ENCODE measurements around the gene SLC17A9. TPM values are rescaled to one million over a fixed set of nuclear protein-coding genes. Genes with fewer than 3 reads are reported as not detected.

SLC17A9 gene
- total RNA-seq, 2 experiments from 2014 or later = 78.5 to 78.7 TPM

GRCh38 chr20:62972845-62973745 is 20.6 kb downstream of the SLC17A9 start:
- no peak for ATAC-seq

GRCh38 chr20:62975251-62975760 is 22.8 kb downstream of the SLC17A9 start:
- Mint-ChIP-seq H3K4me3 (no peak overlapping the region), H3K27me3 (peaks cover 53% of the 10 kb centered on the region), H3K9me3 (no peaks in the 10 kb centered on the region), H3K36me3 (ENCODE audit: low read depth) (no peaks in the 10 kb centered on the region), H3K4me1 (ENCODE audit: low read depth) (peaks cover 35% of the 10 kb centered on the region), H3K27ac (no peak overlapping the region)
- ATAC-seq = no peak
- DNase-seq = no peak
- intact Hi-C loops (cut with micrococcal nuclease) = no loop called here
- ChIA-PET CTCF (interaction anchor here (0.9 to 1.1 kb wide), 2 partner anchors 86 to 166 kb away, joined by 3 to 4 read pairs; no protein-coding TSS in a partner anchor), POLR2A (interaction anchor here (1.1 kb wide), 1 partner anchor 22 kb away, joined by 3 read pairs; no protein-coding TSS in a partner anchor)
- TF ChIP-seq CTCF (IDR thresholded peaks at IDR 0.05) = no peak

More at GRCh38 chr20:62972845-62973745, 20.6 kb downstream of the SLC17A9 start:
- DNase-seq = no peak
- H3K36me3 Mint-ChIP-seq (ENCODE audit: low read depth) = no peaks in the 10 kb centered on the region
- H3K4me3 Mint-ChIP-seq = no peak overlapping the region
- intact Hi-C loops (cut with micrococcal nuclease) = loop anchor here (2.0 kb wide), 1 partner anchor 36 kb away; no protein-coding TSS in a partner anchor
- POLR2A ChIA-PET = interaction anchor here (1.0 to 1.8 kb wide), 3 partner anchors 13 to 178 kb away, joined by 3 to 11 read pairs (median 4); no protein-coding TSS in a partner anchor
- peaks cover 39% of the 10 kb centered on the region for H3K27me3 Mint-ChIP-seq
- CTCF ChIA-PET = interaction anchor here (0.6 to 1.5 kb wide), 23 partner anchors 8 to 242 kb away, joined by 3 to 17 read pairs (median 3); no protein-coding TSS in a partner anchor
- no peaks in the 10 kb centered on the region for H3K9me3 Mint-ChIP-seq
- TF ChIP-seq CTCF (IDR thresholded peaks at IDR 0.05) = no peak
- H3K4me1 Mint-ChIP-seq (ENCODE audit: low read depth) = peaks cover 25% of the 10 kb centered on the region
- H3K27ac Mint-ChIP-seq = no peak overlapping the region

- peaks cover 38% of the 10 kb centered on the region for H3K4me1 Mint-ChIP-seq (ENCODE audit: low read depth)
- no peak for ATAC-seq
Observed at GRCh38 chr20:62975812-62976508, 23.5 kb downstream of the SLC17A9 start.

GRCh38 chr20:62976886-62977285 is 24.4 kb downstream of the SLC17A9 start:
- intact Hi-C loops (cut with micrococcal nuclease) = no loop called here
- no peak for TF ChIP-seq CTCF (IDR thresholded peaks at IDR 0.05)
- peaks cover 39% of the 10 kb centered on the region for H3K4me1 Mint-ChIP-seq (ENCODE audit: low read depth)
- ATAC-seq (no peak), DNase-seq (no peak)
- ChIA-PET CTCF (interaction anchor here (1.1 to 1.3 kb wide), 2 partner anchors 101 to 165 kb away, joined by 3 to 5 read pairs; no protein-coding TSS in a partner anchor), POLR2A (interaction anchor here (1.9 to 2.5 kb wide), 2 partner anchors 23 to 32 kb away, joined by 8 to 11 read pairs; no protein-coding TSS in a partner anchor)
- no peak overlapping the region for H3K27ac Mint-ChIP-seq
- H3K27me3 Mint-ChIP-seq = peaks cover 55% of the 10 kb centered on the region
- no peaks in the 10 kb centered on the region for H3K36me3 Mint-ChIP-seq (ENCODE audit: low read depth)
- no peaks in the 10 kb centered on the region for H3K9me3 Mint-ChIP-seq
- H3K4me3 Mint-ChIP-seq = no peak overlapping the region

More at GRCh38 chr20:62975812-62976508, 23.5 kb downstream of the SLC17A9 start:
- CTCF ChIA-PET = interaction anchor here (0.9 to 1.1 kb wide), 2 partner anchors 87 to 167 kb away, joined by 3 to 4 read pairs; no protein-coding TSS in a partner anchor
- Mint-ChIP-seq H3K36me3 (ENCODE audit: low read depth) (no peaks in the 10 kb centered on the region), H3K27ac (no peak overlapping the region), H3K27me3 (peaks cover 57% of the 10 kb centered on the region), H3K9me3 (no peaks in the 10 kb centered on the region), H3K4me3 (no peak overlapping the region)
- intact Hi-C loops (cut with micrococcal nuclease) = no loop called here
- POLR2A ChIA-PET = interaction anchor here (1.1 kb wide), 1 partner anchor 23 kb away, joined by 3 read pairs; no protein-coding TSS in a partner anchor
- no peak for TF ChIP-seq CTCF (IDR thresholded peaks at IDR 0.05)
- no peak for DNase-seq
